ENCODE results near the gene MEA1. TPM values are rescaled to one million over a fixed set of nuclear protein-coding genes. Genes with fewer than 3 reads are reported as not detected.

MEA1 gene
- total and polyA plus RNA-seq, 2 of the 4 experiments (the other 2 are of a cell fraction): 116 to 126 TPM

- H3K36me3 ChIP-seq (ENCODE audit: control insufficient read depth, insufficient read depth, low read length): peaks cover 35% of the 10 kb centered on the region
- no peak overlapping the region for H3K18ac ChIP-seq (ENCODE audit: low read depth, low read length)
- in situ Hi-C loops (cut with MboI; ENCODE audit: low sequenced_read_pairs) (no loop called here), intact Hi-C loops (cut with micrococcal nuclease) (no loop called here), dilution Hi-C loops (cut with HindIII; ENCODE audit: low sequenced_read_pairs, unreplicated experiment) (no loop called here)
- no peak overlapping the region for H3K23ac ChIP-seq (ENCODE audit: low read depth, low read length)
- no peak overlapping the region for H4K91ac ChIP-seq (ENCODE audit: insufficient read depth, low read depth, low read length)
- H2BK20ac ChIP-seq (ENCODE audit: low read depth, low read length): no peak overlapping the region
- no peak overlapping the region for H3K4ac ChIP-seq (ENCODE audit: low read depth, low read length)
- H3K4me3 ChIP-seq (ENCODE audit: insufficient read depth, low read depth, low read length): no peak overlapping the region
- no peak overlapping the region for H2BK120ac ChIP-seq (ENCODE audit: low read depth, low read length)
- H3K56ac ChIP-seq (ENCODE audit: extremely low read depth, insufficient read depth, low read length): no peak overlapping the region
- no peaks in the 10 kb centered on the region for H3K9me3 ChIP-seq (ENCODE audit: control insufficient read depth, insufficient read depth, low read length)
- H2AFZ ChIP-seq (replicated peaks; ENCODE audit: low read length, poor library complexity): no peak overlapping the region
- H3K27ac ChIP-seq (ENCODE audit: insufficient read depth, low read length): no peak overlapping the region
- no TSS peak for BruUV-seq (replicated peaks)
- no peak overlapping the region for H2AK5ac ChIP-seq (ENCODE audit: low read depth, low read length)
- H3K14ac ChIP-seq (replicated peaks; ENCODE audit: low read depth, low read length): no peak overlapping the region
- no peak overlapping the region for H2BK15ac ChIP-seq (ENCODE audit: low read depth, low read length)
- H4K8ac ChIP-seq (ENCODE audit: low read depth in 2 of 2, low read length in 2 of 2): no peak overlapping the region
- no peak overlapping the region for H3K9ac ChIP-seq (ENCODE audit: low read depth, low read length)
- H3K9me1 ChIP-seq (ENCODE audit: insufficient read depth, low read length): no peaks in the 10 kb centered on the region
- CTCF ChIA-PET: no interaction called here
- H3K4me1 ChIP-seq (ENCODE audit: control insufficient read depth, insufficient read depth, low read length): peaks cover 7% of the 10 kb centered on the region; the same call in 1 of the 2 replicates
- no peak for ATAC-seq (ENCODE audit: low read depth)
- H4K5ac ChIP-seq (ENCODE audit: low read depth, low read length): no peak overlapping the region
- H2AK9ac ChIP-seq (replicated peaks; ENCODE audit: low read depth, low read length, poor library complexity): peak overlapping the region; percentile 72
- no peak for TF ChIP-seq RCOR1 (IDR thresholded peaks at IDR 0.05; ENCODE audit: insufficient replicate concordance, low read length)
- TF ChIP-seq MAFK (IDR thresholded peaks at IDR 0.05; ENCODE audit: low read depth, low read length): no peak
- TF ChIP-seq CHD1 (IDR thresholded peaks at IDR 0.05; ENCODE audit: low read depth, low read length): no peak
- TF ChIP-seq RAD21 (IDR thresholded peaks at IDR 0.05; ENCODE audit: low read length): no peak
- no peak for TF ChIP-seq RFX5 (IDR thresholded peaks at IDR 0.05; ENCODE audit: low read depth, low read length)
- no peak for TF ChIP-seq CTCF (conservative IDR thresholded peaks at IDR 0.05; ENCODE audit: low read depth, low read length)
- TF ChIP-seq ELK1 (IDR thresholded peaks at IDR 0.05; ENCODE audit: borderline replicate concordance, low read depth, low read length): no peak
- no peak for TF ChIP-seq CEBPB (IDR thresholded peaks at IDR 0.05; ENCODE audit: low read depth, low read length)
- TF ChIP-seq USF2 (IDR thresholded peaks at IDR 0.05; ENCODE audit: low read depth, low read length): no peak
- peaks cover 0 to 3% of the 10 kb centered on the region in 2 experiments; a peak in 1 of 4 replicates for H3K79me1 ChIP-seq (ENCODE audit: low read depth in 1 of 2, low read length in 2 of 2)
- DNase-seq: no peak
- H2BK5ac ChIP-seq (ENCODE audit: low read depth, low read length, poor library complexity, severe bottlenecking): no peak overlapping the region
- H4K20me1 ChIP-seq (ENCODE audit: insufficient read depth, low read length): no peaks in the 10 kb centered on the region
- 100% methylated on average over 1 of the region's 12 CpGs; no CpG with 5 or more reads in 1 of the 2 experiments for WGBS, 2 experiments (ENCODE audit: extremely low coverage in 2 of 2, insufficient read length in 1 of 2)
- POLR2A ChIA-PET (ENCODE audit: unreplicated experiment): no interaction called here
- no peak overlapping the region for H3K4me2 ChIP-seq (ENCODE audit: low read depth, low read length)
- no peaks in the 10 kb centered on the region for H3K27me3 ChIP-seq (ENCODE audit: control insufficient read depth, insufficient read depth, low read length)
These were observed 51.6 kb downstream of the MEA1 start for GRCh38 chr6:42962096-42962495.

Measured in IMR-90 (cell line).